GM21825 (cell line): ENCODE results near the gene CCNDBP1.
A peak's percentile ranks its signal among the peaks of the same experiment; 100 is the strongest.
"Not testable (repeated sequence)": the region's sequence is repeated elsewhere in the genome, so short reads cannot be mapped to it uniquely, and the experiment has no call there.

Source experiments
- ATAC-seq: cut with Tn5 transposase; IDR thresholded peaks from one replicate; pipeline ENCODE4 v1.9.1; 2021; ENCODE audit warnings: mild to moderate bottlenecking, moderate library complexity; ENCODE audit not compliant: unreplicated experiment

CCNDBP1 gene

GRCh38 chr15:43185157-43186002 lies at the start of gene CCNDBP1:
Gene CCNDBP1 (plus strand): TSS chr15:43185403. CDS start chr15:43185499, 96 bp downstream.
- peak; percentile 93 for ATAC-seq

GRCh38 chr15:43143203-43143941 lies 41.8 kb upstream of the CCNDBP1 start:
- ATAC-seq: no peak

- no peak for ATAC-seq
Observed at GRCh38 chr15:43144512-43144911, 40.7 kb upstream of the CCNDBP1 start.

- ATAC-seq: no peak
Observed at GRCh38 chr15:43146184-43146583, 39.0 kb upstream of the CCNDBP1 start.

GRCh38 chr15:43150191-43150929 lies 34.8 kb upstream of the CCNDBP1 start:
- ATAC-seq: no peak

- no peak for ATAC-seq
Observed at GRCh38 chr15:43151688-43152087, 33.5 kb upstream of the CCNDBP1 start.

GRCh38 chr15:43153269-43153668 lies 31.9 kb upstream of the CCNDBP1 start:
- ATAC-seq: no peak

GRCh38 chr15:43165801-43166325 lies 19.3 kb upstream of the CCNDBP1 start:
- no peak for ATAC-seq

- ATAC-seq: not testable (repeated sequence)
Observed at GRCh38 chr15:43167261-43167660, 17.9 kb upstream of the CCNDBP1 start.

- ATAC-seq: no peak
Observed at GRCh38 chr15:43168192-43169107, 16.8 kb upstream of the CCNDBP1 start.

- ATAC-seq: no peak
Observed at GRCh38 chr15:43169888-43170287, 15.3 kb upstream of the CCNDBP1 start.

GRCh38 chr15:43175656-43176309 lies 9.4 kb upstream of the CCNDBP1 start:
- not testable (repeated sequence) for ATAC-seq

GRCh38 chr15:43177147-43177546 lies 8.1 kb upstream of the CCNDBP1 start:
- not testable (repeated sequence) for ATAC-seq

GRCh38 chr15:43183270-43183669 lies 1.9 kb upstream of the CCNDBP1 start:
- ATAC-seq: no peak

- no peak for ATAC-seq
Observed at GRCh38 chr15:43184407-43185124, 637 bp upstream of the CCNDBP1 start.

- peak; percentile 10 for ATAC-seq
Observed at GRCh38 chr15:43186003-43186353, 775 bp downstream of the CCNDBP1 start.

- no peak for ATAC-seq
Observed at GRCh38 chr15:43187544-43188155, 2.4 kb downstream of the CCNDBP1 start.

GRCh38 chr15:43189296-43189695 lies 4.1 kb downstream of the CCNDBP1 start:
- ATAC-seq: no peak
